Stimulated activated CD4-positive, alpha-beta T cell treated with anti-CD3 and anti-CD28 coated beads, Interleukin-4, amount 100 ng/mL, for 48 hours (primary cell): ENCODE results near the gene SYK.

Experiments used
- DNase-seq, 2 donors: peaks; one replicate each; pipeline ENCODE4 v3.0.0-alpha.2; 2020; ENCODE audit warnings: low read depth in 2 of 2

Gene SYK

DNA sequence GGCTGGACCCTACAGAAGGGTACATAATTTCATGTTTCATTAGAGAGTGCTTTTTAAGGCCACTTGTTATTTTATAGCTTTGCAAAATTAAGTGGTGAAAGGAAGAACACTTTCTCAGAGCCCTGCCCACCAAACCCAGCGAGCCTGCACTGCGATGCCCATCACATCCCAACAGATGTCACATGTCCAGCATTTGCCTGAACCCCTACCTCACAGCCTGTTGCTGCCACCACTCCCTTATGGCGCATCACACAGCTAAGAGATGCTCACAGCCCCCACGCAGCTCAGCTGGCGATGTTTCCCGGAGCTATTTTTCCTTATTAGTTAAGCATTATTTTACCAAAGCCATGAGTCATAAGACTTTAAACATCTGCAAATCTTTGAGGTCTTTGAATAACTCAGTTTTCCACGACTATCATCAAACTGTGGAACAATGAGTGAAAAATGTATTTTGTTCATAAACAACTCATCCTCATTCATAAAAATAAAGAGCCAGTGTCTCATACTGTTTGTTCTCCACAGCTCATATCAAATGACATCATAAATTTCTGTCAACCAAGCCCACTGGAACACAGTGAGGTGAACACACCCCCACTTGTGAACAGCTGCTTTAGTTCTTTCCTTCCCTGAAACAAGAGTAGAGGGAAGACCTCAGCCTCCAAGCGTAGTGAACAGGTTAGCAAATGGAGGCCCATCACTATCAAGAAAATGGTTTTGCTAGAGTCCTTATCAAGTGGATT, 104.9 kb downstream of the SYK start:
- no peak for DNase-seq

DNA sequence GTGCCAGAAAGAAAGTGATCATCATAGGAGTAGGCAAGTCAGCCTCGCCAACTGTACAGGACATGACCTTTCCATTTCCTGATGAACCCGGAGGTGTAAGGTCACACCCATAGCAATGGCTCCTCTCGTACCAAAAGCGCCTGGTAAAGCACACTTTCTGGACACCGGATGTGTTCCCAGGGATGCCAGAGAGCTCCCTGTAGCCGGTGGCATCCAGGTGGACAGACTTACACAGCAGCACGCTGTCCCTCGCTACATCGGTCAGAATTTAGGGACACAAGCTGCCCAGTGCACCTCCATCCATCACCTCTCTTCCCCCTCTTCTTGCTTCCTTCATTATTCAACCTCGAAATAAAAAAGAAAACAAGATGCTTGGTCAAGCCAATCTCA, 105.4 kb downstream of the SYK start:
- no peak for DNase-seq

DNA sequence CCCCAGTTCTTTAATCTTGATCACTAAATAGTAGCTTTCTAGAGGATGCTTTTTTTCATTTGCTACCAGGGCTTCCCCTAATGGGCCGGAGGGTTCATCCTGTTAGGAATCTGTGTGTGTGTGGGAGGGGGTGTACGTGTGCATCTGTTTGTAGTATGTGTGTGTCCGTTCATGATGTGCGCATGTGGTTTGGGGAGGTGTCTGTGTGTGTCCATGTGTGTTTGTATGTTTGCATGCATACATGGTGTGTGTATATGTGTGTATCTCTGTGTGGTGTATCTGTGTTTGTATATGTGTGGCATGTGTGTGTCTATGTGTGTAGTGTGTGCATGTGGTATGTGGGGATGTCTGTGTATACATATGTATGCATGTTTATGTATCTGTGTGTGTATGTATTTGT, 106.2 kb downstream of the SYK start:
- DNase-seq = no peak

DNA sequence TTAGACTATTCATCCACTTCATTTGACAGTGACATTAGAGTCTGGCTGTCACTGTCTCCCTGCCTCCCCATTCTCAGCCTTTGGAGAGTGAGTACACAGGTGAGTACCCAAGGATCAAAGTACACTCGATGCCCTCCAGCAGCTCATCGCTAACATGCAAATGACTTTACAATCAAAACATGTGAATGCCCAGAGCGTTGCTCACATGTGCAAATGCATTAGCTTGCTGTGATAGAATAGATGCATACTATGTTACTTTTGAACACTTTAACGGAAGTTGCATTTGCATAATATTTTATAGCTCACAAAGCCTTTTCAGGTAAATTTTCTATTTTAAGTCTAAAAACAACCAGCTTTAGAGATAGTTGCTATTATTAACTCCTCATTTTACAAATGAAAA, 107.6 kb downstream of the SYK start:
- DNase-seq = no peak

DNA sequence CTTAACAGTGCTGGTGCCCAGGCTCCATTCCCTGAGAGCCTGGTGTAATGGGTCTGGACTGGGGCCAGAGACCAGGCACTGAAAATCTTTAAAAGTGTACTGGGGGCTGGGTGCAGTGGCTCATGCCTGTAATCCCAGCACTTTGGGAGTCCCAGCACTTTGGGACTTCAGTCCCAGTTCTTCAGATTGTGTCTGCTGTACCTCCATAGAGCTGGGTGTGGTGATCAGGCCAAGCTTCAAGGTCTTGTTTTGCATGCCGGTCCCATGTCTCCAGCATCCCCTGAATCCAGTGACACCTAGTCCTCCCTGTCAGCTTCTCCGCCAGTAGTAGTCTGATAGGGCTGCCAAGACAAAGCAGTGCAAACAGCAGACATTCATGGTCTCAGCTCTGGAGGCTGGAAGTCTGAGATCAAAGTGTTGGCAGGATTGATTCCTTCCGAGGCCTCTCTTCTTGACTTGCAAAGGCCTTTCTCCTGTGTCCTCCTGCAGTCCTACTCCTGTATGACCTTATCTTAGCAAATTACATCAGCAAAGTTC, 108.2 kb downstream of the SYK start:
- DNase-seq = no peak

DNA sequence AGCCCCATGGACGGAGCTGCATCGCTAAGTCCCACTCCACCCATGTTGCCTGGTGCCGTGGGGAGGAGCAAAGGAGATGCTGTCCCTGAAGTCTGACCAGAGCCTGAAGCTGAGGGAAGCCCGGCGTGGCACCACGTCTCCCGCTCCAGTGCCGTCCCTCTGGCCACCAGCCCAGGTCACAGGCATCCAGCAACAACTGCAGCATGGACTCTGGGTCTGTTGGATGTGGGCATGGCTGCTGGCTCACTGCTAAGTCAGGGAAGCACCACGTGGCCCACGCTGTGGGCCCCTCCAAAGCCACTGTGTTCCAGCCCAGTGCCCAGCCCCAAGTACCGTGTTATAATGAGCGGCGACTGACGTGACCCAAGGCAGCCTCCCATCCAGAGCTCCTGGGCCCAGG, 112.6 kb downstream of the SYK start:
- DNase-seq = no peak

DNA sequence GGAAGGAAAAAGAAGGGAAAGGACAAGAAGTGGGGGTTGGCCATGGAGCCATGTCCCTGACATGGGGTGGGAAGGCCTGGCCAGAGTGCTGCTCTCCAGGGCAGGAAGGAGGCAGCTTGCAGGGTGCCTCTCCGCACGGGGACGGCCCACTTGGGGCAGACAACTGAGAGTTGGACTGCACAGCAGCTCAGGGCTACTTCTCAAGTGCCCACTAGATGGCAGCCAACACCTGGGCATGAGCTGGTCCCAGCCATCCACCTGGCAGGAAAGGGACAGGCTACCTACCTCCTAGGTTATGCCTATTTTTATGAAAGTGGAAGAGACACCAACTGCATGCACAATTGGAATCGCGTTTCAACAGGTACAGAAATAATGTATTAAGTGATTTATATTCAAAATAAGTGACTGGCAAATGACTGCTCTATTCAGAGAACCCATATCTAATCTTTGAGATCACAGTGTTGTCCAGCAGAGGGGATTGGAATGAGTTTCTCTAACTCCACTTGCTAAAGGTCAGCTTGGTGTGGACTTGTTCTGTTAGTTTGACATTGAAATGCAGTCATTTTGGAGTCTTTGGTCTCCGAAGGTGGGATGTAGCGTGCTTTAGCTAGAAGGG, 113.4 kb downstream of the SYK start:
- peak; percentile 64 to 69 for DNase-seq

DNA sequence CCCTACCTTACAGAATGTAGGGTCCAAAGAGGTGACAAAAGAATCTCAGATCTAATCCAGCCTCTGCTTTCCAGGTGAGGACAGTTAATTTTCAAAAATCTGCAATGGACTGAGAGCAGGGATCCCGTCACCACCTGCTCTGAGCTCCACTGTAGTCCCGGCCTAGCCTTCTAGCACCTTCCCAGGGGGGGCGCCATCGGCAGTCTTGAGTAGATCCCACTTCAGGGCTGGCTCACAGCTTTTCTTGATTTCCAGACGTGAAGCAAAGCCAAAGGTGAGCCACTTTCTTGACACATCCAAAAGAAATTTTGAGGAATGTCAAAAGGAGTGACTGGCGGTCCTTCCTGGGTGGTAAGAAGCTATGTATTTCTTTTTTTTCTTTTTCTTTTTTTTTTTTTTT, 114.1 kb downstream of the SYK start:
- DNase-seq = peak; percentile 38 to 49

DNA sequence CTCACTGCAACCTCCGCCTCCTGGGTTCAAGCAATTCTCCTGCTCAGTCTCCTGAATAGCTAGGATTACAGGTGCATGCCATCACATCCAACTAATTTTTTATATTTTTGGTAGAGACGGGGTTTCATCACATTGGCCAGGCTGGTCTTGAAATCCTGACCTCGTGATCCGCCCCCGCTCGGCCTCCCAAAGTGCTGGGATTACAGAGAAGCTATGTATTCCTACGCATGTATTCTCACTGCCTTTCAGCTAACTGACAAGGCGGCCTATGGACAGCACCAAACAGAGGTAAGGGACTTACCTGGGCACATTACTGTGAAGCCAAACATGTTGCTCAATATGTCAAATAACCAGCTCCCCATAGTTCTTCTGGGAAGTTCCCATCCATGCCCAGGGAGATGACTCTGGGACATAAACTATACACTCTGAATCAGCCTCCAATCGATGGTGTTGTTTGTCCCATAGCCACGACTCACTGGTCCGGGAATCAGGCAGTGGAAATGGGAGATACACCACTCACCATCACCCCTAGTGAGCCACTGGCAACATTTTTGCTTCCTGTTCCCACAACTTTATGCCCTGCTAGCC, 114.6 kb downstream of the SYK start:
- DNase-seq = no peak

DNA sequence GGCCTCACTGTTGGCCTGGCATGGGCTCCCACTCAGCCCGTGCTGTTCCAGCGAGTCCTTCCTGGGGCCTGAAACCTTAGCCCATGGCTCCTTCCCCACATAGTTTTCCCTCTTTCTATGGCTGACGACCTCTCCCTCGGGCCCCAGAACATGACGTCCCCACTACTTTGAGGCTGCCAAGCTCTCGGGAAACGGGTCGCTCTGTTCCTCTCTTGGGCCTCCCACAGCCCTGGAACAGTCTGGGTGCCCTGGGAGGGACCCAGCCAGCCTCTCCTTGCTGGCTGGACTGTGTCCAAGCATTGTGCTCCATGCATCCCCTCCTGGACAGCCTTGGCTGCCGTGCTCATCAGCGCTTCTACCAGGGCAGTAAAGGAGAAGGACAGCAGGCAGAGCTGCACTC, 118.3 kb downstream of the SYK start:
- DNase-seq = no peak

DNA sequence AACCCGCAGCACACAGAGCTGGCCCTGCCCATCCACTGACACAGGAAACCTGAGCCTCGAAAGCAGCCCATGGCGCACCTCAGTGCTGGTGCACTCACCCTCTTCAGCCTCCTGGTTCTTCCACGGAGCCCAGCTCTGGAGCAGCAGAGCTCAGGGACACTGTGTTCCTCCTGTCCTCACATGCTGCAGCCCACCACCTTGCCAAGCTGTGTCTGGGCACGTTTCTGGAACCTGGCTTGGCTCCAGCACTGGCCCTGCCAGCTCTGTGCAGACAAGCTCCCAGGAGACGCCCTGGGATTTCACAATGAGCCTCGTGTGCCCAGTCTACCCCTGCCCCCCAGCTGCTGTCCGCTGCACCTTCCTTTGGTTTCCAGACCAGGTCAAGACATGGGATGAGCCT, 119.5 kb downstream of the SYK start:
- DNase-seq = no peak

DNA sequence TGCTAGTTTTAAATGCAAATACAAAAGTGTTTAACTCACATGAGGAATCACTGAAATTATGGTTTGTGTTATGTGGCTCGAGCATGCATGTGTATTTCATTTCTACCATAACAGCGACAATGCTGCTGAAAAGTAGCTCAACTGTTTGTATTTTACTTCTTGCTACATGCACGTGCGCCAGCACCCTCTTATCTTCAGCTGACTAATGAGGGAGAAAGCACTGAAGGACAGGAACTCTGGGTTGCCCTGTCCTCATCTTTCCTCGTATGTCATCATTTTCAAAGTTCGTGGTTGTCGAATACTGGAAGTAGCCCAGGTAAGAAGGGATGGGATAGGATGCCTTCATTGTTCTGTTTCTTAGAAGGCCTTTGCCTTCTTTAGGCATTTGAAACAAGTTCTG, 120.3 kb downstream of the SYK start:
- DNase-seq = no peak

DNA sequence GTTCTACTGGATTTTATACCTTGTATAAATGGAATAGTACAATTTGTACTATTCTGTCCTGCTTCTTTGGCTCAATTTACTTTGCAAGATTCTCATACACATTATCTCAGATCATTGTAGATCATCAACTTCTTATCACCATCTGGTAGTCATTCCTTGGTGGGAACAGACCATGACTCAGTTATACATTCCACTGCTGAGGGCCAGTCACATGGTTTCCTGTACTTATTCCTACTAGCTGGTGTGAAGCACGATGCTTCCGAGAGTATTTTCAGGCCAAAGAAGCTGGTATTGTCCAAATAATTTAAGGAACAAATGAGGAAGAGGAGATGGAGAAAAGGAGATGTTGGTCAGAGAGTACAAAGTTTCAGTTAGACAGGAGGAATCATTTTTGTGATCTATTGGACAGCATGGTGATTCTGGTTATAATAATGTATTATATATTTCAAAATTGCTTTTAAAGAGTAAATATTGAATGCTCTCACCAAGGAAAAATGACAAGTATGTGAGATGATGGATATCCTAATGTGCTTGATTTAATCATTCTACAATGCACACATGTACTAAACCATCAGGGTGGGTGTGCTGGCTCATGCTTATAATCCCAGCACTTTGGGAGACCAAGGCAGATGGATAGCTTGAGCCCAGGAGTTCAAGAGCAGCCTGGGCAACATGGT, 124.1 kb downstream of the SYK start:
- DNase-seq = no peak

DNA sequence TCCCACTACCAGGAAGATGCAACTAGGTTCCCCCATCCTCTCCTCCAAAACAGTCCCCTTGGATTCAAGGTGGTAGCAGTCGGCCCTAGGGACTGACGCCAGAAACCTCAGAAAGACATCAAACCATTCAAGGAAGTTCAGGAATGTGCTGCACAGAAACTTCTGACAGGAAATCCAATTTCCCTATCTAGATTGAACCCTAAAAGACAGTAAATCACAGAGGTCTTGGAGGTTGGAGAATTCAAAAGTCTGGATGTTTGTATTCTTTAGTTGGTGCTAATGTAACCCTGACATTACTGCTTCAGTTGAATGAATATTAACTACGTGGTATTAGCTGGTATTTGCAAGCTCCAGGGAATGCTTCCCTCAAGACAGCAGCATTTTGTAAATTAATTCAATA, 125.3 kb downstream of the SYK start:
- DNase-seq = no peak

DNA sequence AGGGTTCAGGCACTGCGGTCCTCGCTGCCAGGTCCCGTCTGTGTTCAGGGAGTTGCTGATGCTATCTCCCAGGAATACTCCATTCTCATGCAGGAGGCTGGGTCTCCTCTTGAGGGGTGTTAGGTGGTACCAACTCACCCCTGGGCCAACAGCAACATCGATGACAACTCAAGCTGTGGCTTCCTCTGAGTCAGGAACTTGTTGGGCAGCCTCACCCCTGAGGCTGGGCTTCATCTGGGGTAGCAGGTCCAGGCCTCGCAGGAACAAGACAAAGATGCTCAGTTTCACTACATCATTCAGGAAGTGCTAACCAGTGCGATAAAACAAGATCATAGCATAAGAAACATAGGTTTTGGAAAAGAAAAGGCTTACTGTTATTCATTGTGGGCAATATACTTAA, 125.9 kb downstream of the SYK start:
- DNase-seq = no peak

DNA sequence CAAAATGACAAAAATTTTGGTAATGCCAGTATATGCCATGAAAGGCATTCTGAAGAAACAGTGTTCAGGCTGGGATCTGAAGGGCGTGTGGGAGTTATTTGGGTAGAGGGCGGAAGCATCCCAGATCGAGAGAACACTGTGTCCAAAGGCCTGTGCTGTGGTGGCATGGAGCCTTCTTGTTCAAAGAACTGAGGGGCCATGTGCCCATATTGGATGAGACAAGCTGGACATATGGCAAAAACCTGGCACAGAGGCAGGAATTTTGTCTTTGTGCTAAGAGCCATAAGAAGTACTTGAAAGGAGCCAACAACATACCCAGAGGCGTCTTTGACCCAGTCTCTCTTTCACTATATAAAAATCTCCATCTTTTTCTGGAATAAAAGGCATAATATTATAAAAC, 128.0 kb downstream of the SYK start:
- DNase-seq = no peak

DNA sequence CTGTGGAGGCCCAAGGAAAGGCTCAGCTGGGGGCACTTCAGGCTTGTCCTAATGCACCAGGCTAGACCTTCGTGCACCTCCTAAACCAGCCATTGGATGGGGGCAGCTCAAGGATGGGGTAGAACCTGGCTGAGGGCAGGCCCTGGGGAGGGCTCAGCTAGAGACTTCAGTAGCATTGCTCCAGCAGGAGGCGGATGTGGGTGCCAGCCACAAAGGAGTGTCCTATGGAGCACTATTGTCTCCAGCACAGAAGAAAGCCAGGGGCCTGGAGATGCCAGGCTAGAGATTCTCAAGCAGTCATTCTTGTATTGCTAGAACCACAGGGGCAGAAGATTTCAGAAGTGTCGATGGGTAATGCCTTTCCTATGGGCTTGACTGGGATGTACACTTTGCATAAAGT, 131.8 kb downstream of the SYK start:
- no peak for DNase-seq

DNA sequence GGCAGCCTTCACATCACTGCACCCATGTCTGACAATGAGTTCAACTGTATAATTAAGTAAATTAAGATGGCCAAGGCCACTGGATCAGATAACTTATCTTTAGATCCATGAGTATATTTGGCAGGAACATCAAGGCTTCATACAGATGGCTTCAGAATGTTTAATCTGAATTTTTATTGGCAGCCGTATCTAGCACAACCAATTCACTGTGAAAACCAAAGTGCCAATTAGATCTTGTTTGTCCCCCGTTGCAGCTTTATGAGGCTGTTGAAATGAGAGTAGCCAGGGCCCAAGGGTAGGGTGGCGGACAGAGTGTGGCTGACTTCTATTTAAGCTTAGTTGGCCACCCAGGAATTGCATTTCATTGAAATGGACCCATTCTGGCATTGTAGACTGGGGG, 137.7 kb downstream of the SYK start:
- no peak for DNase-seq

DNA sequence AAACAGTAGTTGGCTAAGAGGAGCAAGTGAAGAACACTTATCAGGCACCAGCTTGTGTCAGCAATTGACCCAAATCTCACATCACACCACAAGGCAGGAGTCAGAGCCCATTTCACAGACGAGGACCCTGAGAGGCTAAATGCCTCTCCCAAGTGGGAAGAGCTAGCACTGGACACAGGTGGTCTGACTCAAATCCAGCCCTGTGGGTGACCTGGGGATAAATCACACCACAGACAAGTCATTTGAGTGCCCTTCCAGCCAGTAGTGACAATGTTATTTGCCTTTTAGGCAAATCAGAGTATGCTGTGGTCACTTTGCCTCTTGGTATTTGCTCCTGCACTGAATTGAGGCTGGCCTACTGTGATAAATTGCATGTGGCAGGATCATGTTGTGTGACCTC, 138.7 kb downstream of the SYK start:
- no peak for DNase-seq

DNA sequence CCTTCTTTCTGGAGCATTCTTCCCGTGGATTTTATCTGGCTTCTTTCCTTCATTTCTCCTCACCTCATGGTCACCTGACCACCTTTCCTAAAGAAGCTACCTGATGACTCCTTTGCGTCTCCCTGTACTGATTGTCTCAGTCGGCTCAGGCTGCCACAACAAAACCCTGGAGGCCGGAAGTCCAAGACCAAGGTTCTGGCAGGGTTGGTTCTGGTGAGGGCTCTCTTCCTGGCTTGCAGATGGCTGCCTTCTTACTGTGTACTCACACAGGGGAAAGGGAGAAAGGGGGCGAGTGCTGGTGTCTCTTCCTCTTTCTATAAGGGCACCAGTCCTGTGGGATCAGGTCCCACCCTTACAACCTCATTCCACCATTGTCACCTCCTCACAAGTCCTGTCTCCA, 140.0 kb downstream of the SYK start:
- DNase-seq = no peak

DNA sequence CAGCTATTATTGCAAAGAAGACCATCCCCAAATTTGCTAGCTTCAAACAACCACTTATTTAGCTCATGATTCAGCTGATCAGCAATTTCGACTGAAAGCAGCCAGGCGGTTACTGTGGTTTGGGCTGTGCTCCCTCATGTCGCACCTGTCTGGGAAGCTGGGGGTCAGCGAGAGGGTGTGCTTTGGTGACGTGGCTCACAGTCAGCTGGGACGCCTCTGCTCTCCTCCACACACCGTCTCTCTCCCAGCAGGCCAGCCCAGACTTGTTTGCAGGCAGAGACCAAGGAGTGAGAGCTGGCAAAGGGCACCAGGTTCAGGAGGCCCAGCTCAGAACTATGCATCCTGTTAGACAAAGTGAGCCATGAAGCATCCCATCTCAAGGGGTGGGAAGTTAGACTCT, 140.9 kb downstream of the SYK start:
- no peak for DNase-seq

DNA sequence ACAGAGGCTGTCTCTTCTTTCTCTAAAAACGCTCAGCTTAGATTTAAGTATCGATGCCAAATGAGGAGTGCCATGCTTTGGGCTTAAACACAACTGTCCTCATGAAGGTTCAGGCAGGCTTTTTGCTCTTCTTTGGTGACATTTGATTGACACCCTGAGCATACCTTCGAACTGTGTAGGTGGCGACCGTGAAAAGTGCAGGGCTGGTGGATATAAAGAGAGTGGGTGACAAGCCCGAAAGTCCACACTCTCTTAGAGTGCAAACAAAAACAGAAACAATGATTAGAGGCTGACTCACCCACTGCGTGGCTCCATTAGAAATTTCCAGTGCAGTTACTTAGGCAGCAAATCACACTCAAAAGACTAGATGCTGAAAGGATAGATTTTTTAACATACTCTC, 141.7 kb downstream of the SYK start:
- no peak for DNase-seq

DNA sequence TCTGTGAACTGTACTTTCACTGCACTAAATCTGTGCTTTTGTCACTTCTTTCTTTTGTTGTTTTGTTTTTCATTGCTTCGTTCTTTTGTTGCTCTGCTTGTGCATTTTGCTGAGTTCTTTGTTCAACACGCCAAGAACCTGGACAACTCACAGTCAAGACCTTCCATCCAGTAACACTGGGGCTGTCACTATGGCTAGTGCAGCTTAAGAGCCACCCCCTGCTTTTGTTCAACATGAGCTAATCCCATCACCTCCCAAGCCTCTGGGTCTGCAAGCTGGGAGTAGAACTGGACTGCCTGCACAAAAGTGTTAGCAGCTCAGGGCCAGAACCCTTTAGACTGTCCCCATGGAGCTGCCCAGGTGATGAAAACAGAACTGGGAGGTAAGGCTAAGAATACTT, 143.7 kb downstream of the SYK start:
- DNase-seq = no peak
